Activated naive CD8-positive, alpha-beta T cell treated with anti-CD3 and anti-CD28 coated beads for 36 hours (primary cell): Measurements from ENCODE around the gene UMODL1. TPM values are rescaled to one million over a fixed set of nuclear protein-coding genes. Genes with fewer than 3 reads are reported as not detected.
A peak's percentile ranks its signal among the peaks of the same experiment; 100 is the strongest.

Source experiments
- DNase-seq: peaks from one replicate; pipeline ENCODE4 v3.0.0; 2021
- H3K27ac Mint-ChIP-seq: one replicate; pipeline ENCODE4 v1.8.0; 2022; ENCODE audit warnings: mild to moderate bottlenecking, moderate library complexity, mixed read lengths
- H3K27me3 Mint-ChIP-seq: one replicate; pipeline ENCODE4 v1.8.0; 2022; ENCODE audit warnings: mild to moderate bottlenecking, mixed read lengths
- H3K36me3 Mint-ChIP-seq: one replicate; pipeline ENCODE4 v1.8.0; 2021; ENCODE audit warnings: mild to moderate bottlenecking, mixed read lengths
- H3K4me1 Mint-ChIP-seq: one replicate; pipeline ENCODE4 v1.8.0; 2021; ENCODE audit warnings: mixed read lengths
- H3K4me3 Mint-ChIP-seq: one replicate; pipeline ENCODE4 v1.8.0; 2022; ENCODE audit warnings: mild to moderate bottlenecking, moderate library complexity, mixed read lengths
- H3K9me3 Mint-ChIP-seq: one replicate; pipeline ENCODE4 v1.8.0; 2022; ENCODE audit warnings: mixed read lengths
- total RNA-seq, 2 experiments: library from RNA; stranded (reverse); gene quantifications; one replicate each; pipeline ENCODE4 v1.2.3, GENCODE V29; 2021

UMODL1 gene
- total RNA-seq, 2 experiments from 2014 or later = not detected

- H3K9me3 Mint-ChIP-seq = no peaks in the 10 kb centered on the region
- H3K4me3 Mint-ChIP-seq = no peak overlapping the region
- peaks cover 18% of the 10 kb centered on the region for H3K4me1 Mint-ChIP-seq
- H3K27ac Mint-ChIP-seq = peak overlapping the region; percentile 21
- no peak for DNase-seq
- H3K36me3 Mint-ChIP-seq = no peaks in the 10 kb centered on the region
- no peaks in the 10 kb centered on the region for H3K27me3 Mint-ChIP-seq
Observed at GRCh38 chr21:42161956-42162681, 91.0 kb downstream of the UMODL1 start.

GRCh38 chr21:42162831-42163510 lies 91.9 kb downstream of the UMODL1 start:
- no peak for DNase-seq
- peaks cover 18% of the 10 kb centered on the region for H3K4me1 Mint-ChIP-seq
- H3K36me3 Mint-ChIP-seq = no peaks in the 10 kb centered on the region
- no peaks in the 10 kb centered on the region for H3K27me3 Mint-ChIP-seq
- no peaks in the 10 kb centered on the region for H3K9me3 Mint-ChIP-seq
- H3K27ac Mint-ChIP-seq = peak overlapping the region; percentile 21
- H3K4me3 Mint-ChIP-seq = no peak overlapping the region

- Mint-ChIP-seq H3K27me3 (no peaks in the 10 kb centered on the region), H3K4me3 (no peak overlapping the region), H3K9me3 (no peaks in the 10 kb centered on the region), H3K4me1 (peaks cover 18% of the 10 kb centered on the region), H3K36me3 (no peaks in the 10 kb centered on the region), H3K27ac (no peak overlapping the region)
- no peak for DNase-seq
Observed at GRCh38 chr21:42163511-42163863, 92.4 kb downstream of the UMODL1 start.

- peak; percentile 46 for DNase-seq
- H3K9me3 Mint-ChIP-seq = no peaks in the 10 kb centered on the region
- peak overlapping the region; percentile 13 for H3K27ac Mint-ChIP-seq
- H3K36me3 Mint-ChIP-seq = no peaks in the 10 kb centered on the region
- H3K27me3 Mint-ChIP-seq = no peaks in the 10 kb centered on the region
- peaks cover 18% of the 10 kb centered on the region for H3K4me1 Mint-ChIP-seq
- no peak overlapping the region for H3K4me3 Mint-ChIP-seq
Observed at GRCh38 chr21:42164064-42164789, 93.1 kb downstream of the UMODL1 start.

GRCh38 chr21:42164818-42165217 lies 93.7 kb downstream of the UMODL1 start:
- Mint-ChIP-seq H3K27ac (peak overlapping the region; percentile 13), H3K27me3 (no peaks in the 10 kb centered on the region), H3K4me1 (peaks cover 13% of the 10 kb centered on the region), H3K36me3 (no peaks in the 10 kb centered on the region), H3K9me3 (no peaks in the 10 kb centered on the region), H3K4me3 (no peak overlapping the region)
- no peak for DNase-seq

- H3K4me3 Mint-ChIP-seq = no peak overlapping the region
- H3K27ac Mint-ChIP-seq = no peak overlapping the region
- H3K9me3 Mint-ChIP-seq = no peaks in the 10 kb centered on the region
- H3K4me1 Mint-ChIP-seq = peaks cover 11% of the 10 kb centered on the region
- no peaks in the 10 kb centered on the region for H3K27me3 Mint-ChIP-seq
- DNase-seq = no peak
- no peaks in the 10 kb centered on the region for H3K36me3 Mint-ChIP-seq
Observed at GRCh38 chr21:42165901-42166300, 94.8 kb downstream of the UMODL1 start.

- Mint-ChIP-seq H3K27me3 (no peaks in the 10 kb centered on the region), H3K9me3 (no peaks in the 10 kb centered on the region), H3K4me3 (no peak overlapping the region), H3K27ac (no peak overlapping the region), H3K36me3 (no peaks in the 10 kb centered on the region), H3K4me1 (peaks cover 2% of the 10 kb centered on the region)
- no peak for DNase-seq
Observed at GRCh38 chr21:42169758-42170157, 98.6 kb downstream of the UMODL1 start.

- no peaks in the 10 kb centered on the region for H3K27me3 Mint-ChIP-seq
- H3K4me3 Mint-ChIP-seq = no peak overlapping the region
- H3K27ac Mint-ChIP-seq = no peak overlapping the region
- no peaks in the 10 kb centered on the region for H3K36me3 Mint-ChIP-seq
- DNase-seq = no peak
- H3K9me3 Mint-ChIP-seq = no peaks in the 10 kb centered on the region
- peaks cover 2% of the 10 kb centered on the region for H3K4me1 Mint-ChIP-seq
Observed at GRCh38 chr21:42171091-42172053, 100.3 kb downstream of the UMODL1 start.

- H3K4me3 Mint-ChIP-seq = no peak overlapping the region
- peaks cover 2% of the 10 kb centered on the region for H3K4me1 Mint-ChIP-seq
- no peak for DNase-seq
- H3K27me3 Mint-ChIP-seq = no peaks in the 10 kb centered on the region
- no peaks in the 10 kb centered on the region for H3K9me3 Mint-ChIP-seq
- H3K36me3 Mint-ChIP-seq = no peaks in the 10 kb centered on the region
- no peak overlapping the region for H3K27ac Mint-ChIP-seq
Observed at GRCh38 chr21:42172596-42173483, 101.7 kb downstream of the UMODL1 start.

- Mint-ChIP-seq H3K36me3 (no peaks in the 10 kb centered on the region), H3K4me3 (no peak overlapping the region), H3K27ac (no peak overlapping the region), H3K9me3 (no peaks in the 10 kb centered on the region), H3K27me3 (no peaks in the 10 kb centered on the region), H3K4me1 (peaks cover 2% of the 10 kb centered on the region)
- no peak for DNase-seq
Observed at GRCh38 chr21:42174173-42174572, 103.1 kb downstream of the UMODL1 start.

- peaks cover under 1% of the 10 kb centered on the region for H3K4me1 Mint-ChIP-seq
- H3K27ac Mint-ChIP-seq = no peak overlapping the region
- no peak for DNase-seq
- no peaks in the 10 kb centered on the region for H3K36me3 Mint-ChIP-seq
- H3K4me3 Mint-ChIP-seq = no peak overlapping the region
- no peaks in the 10 kb centered on the region for H3K27me3 Mint-ChIP-seq
- H3K9me3 Mint-ChIP-seq = no peaks in the 10 kb centered on the region
Observed at GRCh38 chr21:42175110-42175710, 104.1 kb downstream of the UMODL1 start.

GRCh38 chr21:42176859-42177258 lies 105.7 kb downstream of the UMODL1 start:
- no peak overlapping the region for H3K27ac Mint-ChIP-seq
- DNase-seq = no peak
- H3K4me1 Mint-ChIP-seq = no peaks in the 10 kb centered on the region
- H3K36me3 Mint-ChIP-seq = no peaks in the 10 kb centered on the region
- no peak overlapping the region for H3K4me3 Mint-ChIP-seq
- H3K27me3 Mint-ChIP-seq = no peaks in the 10 kb centered on the region
- no peaks in the 10 kb centered on the region for H3K9me3 Mint-ChIP-seq

- Mint-ChIP-seq H3K9me3 (no peaks in the 10 kb centered on the region), H3K27ac (no peak overlapping the region), H3K36me3 (no peaks in the 10 kb centered on the region), H3K27me3 (no peaks in the 10 kb centered on the region), H3K4me3 (no peak overlapping the region), H3K4me1 (no peaks in the 10 kb centered on the region)
- no peak for DNase-seq
Observed at GRCh38 chr21:42179316-42179715, 108.2 kb downstream of the UMODL1 start.
